Panc1 (cell line): Measurements from ENCODE around the gene ST6GALNAC1. TPM values are rescaled to one million over a fixed set of nuclear protein-coding genes. Genes with fewer than 3 reads are reported as not detected.

Experiments
- ATAC-seq: fragments of 200-7000 bp; cut with Tn5 transposase; 2 replicates; pipeline ENCODE4 v1.9.1; 2020; ENCODE audit warnings: mild to moderate bottlenecking, moderate library complexity
- BruUV-seq: library from RNA; stranded (reverse); fragments of 400-500 nt; replicated peaks from 2 replicates; lab custom pipeline; 2021; lab: Mats Ljungman, UMichigan
- CTCF ChIA-PET: fragments of 300-600 bp; sonication (Branson Sonifier 250); formaldehyde crosslinking; loops from one replicate; lab custom pipeline; 2022; ENCODE audit warnings: antibody characterized with exemption; lab: Charles Lee
- POLR2A ChIA-PET: fragments of 300-600 bp; sonication (Branson Sonifier 250); formaldehyde crosslinking; loops from one replicate; lab custom pipeline; 2022; ENCODE audit warnings: antibody characterized with exemption; lab: Charles Lee
- DNase-seq: peaks from one replicate; pipeline ENCODE4 v3.0.0-alpha.2; 2010; ENCODE audit warnings: low read depth, low spot score
- H3K27ac ChIP-seq: 2 replicates; pipeline ENCODE4 v1.5.1; 2011; ENCODE audit warnings: mild to moderate bottlenecking, low read length, inconsistent platforms
- H3K27me3 ChIP-seq: fragments of 200-500 bp; sonication (Bioruptor generic); 2 replicates; pipeline ENCODE4 v1.6.0; 2014; ENCODE audit warnings: low read length, inconsistent platforms; ENCODE audit not compliant: control insufficient read depth, insufficient read depth
- H3K36me3 ChIP-seq: fragments of 200-500 bp; sonication (Bioruptor generic); 2 replicates; pipeline ENCODE4 v1.5.1; 2014; ENCODE audit warnings: inconsistent platforms, mild to moderate bottlenecking, low read length, moderate library complexity; ENCODE audit not compliant: control insufficient read depth, insufficient read depth
- H3K4me1 ChIP-seq: 2 replicates; pipeline ENCODE4 v1.5.1; 2011; ENCODE audit warnings: inconsistent platforms, mild to moderate bottlenecking, low read length, moderate library complexity; ENCODE audit not compliant: control insufficient read depth, insufficient read depth
- H3K4me3 ChIP-seq, 2 experiments: 2 replicates each; pipeline ENCODE4 v1.5.1; 2011 to 2012; ENCODE audit warnings: low read depth in 2 of 2, low read length in 2 of 2, mild to moderate bottlenecking in 2 of 2, inconsistent platforms in 1 of 2, moderate library complexity in 1 of 2
- H3K9me3 ChIP-seq: fragments of 200-500 bp; sonication (Bioruptor generic); 2 replicates; pipeline ENCODE4 v1.5.1; 2014; ENCODE audit warnings: low read depth, mild to moderate bottlenecking, inconsistent platforms, low read length, moderate library complexity; ENCODE audit not compliant: control insufficient read depth, insufficient read depth
- CTCF ChIP-seq: fragments of 450-650 bp; IDR thresholded peaks from 2 replicates; pipeline ENCODE4 v1.5.1; 2017; ENCODE audit warnings: mild to moderate bottlenecking
- POLR2AphosphoS5 ChIP-seq: IDR thresholded peaks from 2 replicates; pipeline ENCODE4 v1.6.1; 2012; ENCODE audit warnings: mild to moderate bottlenecking, low read depth, low read length, moderate library complexity
- REST ChIP-seq, 2 experiments: IDR thresholded peaks; 2 replicates each; pipeline ENCODE4 v1.6.1; 2011 to 2012; ENCODE audit warnings: low read depth in 2 of 2, control low read depth in 1 of 2, low read length in 1 of 2, mild to moderate bottlenecking in 1 of 2, moderate library complexity in 1 of 2; ENCODE audit not compliant: insufficient read depth in 1 of 2
- SIN3A ChIP-seq: IDR thresholded peaks from 2 replicates; pipeline ENCODE4 v1.6.1; 2012; ENCODE audit warnings: low read depth, mild to moderate bottlenecking, low read length, moderate library complexity, borderline replicate concordance; ENCODE audit not compliant: insufficient read depth
- TCF7L2 ChIP-seq: IDR thresholded peaks from 2 replicates; pipeline ENCODE4 v1.6.1; 2011; ENCODE audit warnings: mild to moderate bottlenecking, low read depth, low read length, inconsistent platforms
- in situ Hi-C: cut with HindIII; loops from 2 replicates; pipeline ENCODE4 v1.10.0; 2016; ENCODE audit warnings: low sequenced_read_pairs, low pct_unique_long_range_greater_than_20kb
- intact Hi-C: fragments of 100-400 bp; cut with micrococcal nuclease; formaldehyde crosslinking; loops from one replicate; pipeline ENCODE4 v1.10.0; 2022; ENCODE audit not compliant: unreplicated experiment
- total RNA-seq: library from RNA; stranded (reverse); gene quantifications from one replicate; pipeline ENCODE4 v1.2.1, GENCODE V29; 2021; ENCODE audit not compliant: unreplicated experiment

The ST6GALNAC1 gene
- total RNA-seq, 1 experiment from 2014 or later, result 0.15 TPM

GRCh38 chr17:76690596-76691280 is 47.2 kb upstream of the ST6GALNAC1 start:
- ATAC-seq, result no peak
- in situ Hi-C loops, result no loop called here
- TF ChIP-seq SIN3A, result no peak
- TF ChIP-seq TCF7L2, result no peak
- TF ChIP-seq REST (IDR thresholded peaks at IDR 0.05; ENCODE audit: insufficient read depth in 1 of 2, low read depth in 2 of 2, low read length in 1 of 2), result no peak
- TF ChIP-seq POLR2AphosphoS5, result no peak
- TF ChIP-seq CTCF, result no peak
- ChIA-PET POLR2A (no interaction called here), CTCF (no interaction called here)
- H3K27me3 ChIP-seq, result no peaks in the 10 kb centered on the region
- BruUV-seq, result no TSS peak
- intact Hi-C loops, result no loop called here
- H3K4me3 ChIP-seq, result no peak overlapping the region
- no peaks in the 10 kb centered on the region for H3K36me3 ChIP-seq
- no peak overlapping the region for H3K27ac ChIP-seq
- DNase-seq, result no peak
- peaks cover 26% of the 10 kb centered on the region for H3K4me1 ChIP-seq
- no peaks in the 10 kb centered on the region for H3K9me3 ChIP-seq

GRCh38 chr17:76689859-76690258 is 46.3 kb upstream of the ST6GALNAC1 start:
- Histone ChIP-seq H3K9me3 (no peaks in the 10 kb centered on the region), H3K27me3 (no peaks in the 10 kb centered on the region), H3K36me3 (no peaks in the 10 kb centered on the region), H3K4me3 (no peak overlapping the region), H3K27ac (no peak overlapping the region), H3K4me1 (peaks cover 26% of the 10 kb centered on the region)
- POLR2A ChIA-PET, result no interaction called here
- CTCF ChIA-PET, result interaction anchor here (0.7 kb wide), 1 partner anchor 18 kb away, joined by 3 read pairs; no protein-coding TSS in a partner anchor
- intact Hi-C loops, result no loop called here
- no peak for ATAC-seq
- no peak for DNase-seq
- TF ChIP-seq CTCF (no peak), TCF7L2 (no peak), REST (IDR thresholded peaks at IDR 0.05; ENCODE audit: insufficient read depth in 1 of 2, low read depth in 2 of 2, low read length in 1 of 2) (no peak), POLR2AphosphoS5 (no peak), SIN3A (no peak)
- in situ Hi-C loops, result no loop called here
- no TSS peak for BruUV-seq
